Transverse colon (tissue), 4 donors: ENCODE data around the gene OSBPL3.

Experiments
- POLR2AphosphoS5 ChIP-seq, 3 donors: sonication (generic); formaldehyde crosslinking; IDR thresholded peaks; one replicate each; pipeline ENCODE4 v1.6.1; 2016; ENCODE audit warnings: antibody characterized with exemption in 3 of 3
- TF ChIP-seq, protein P1 (sequence below), 5 experiments: fragments of 200-600 bp in 3 of 5; fragments of 450-650 bp in 2 of 5; sonication (generic) in 3 of 5; IDR thresholded peaks; 1 replicate in 2 of 5; 2 replicates in 3 of 5; pipeline ENCODE4 v1.5.1; 2016 to 2017; ENCODE audit warnings: antibody characterized with exemption in 5 of 5, inconsistent platforms in 3 of 5, mild to moderate bottlenecking in 2 of 5, moderate library complexity in 1 of 5

DNA sequence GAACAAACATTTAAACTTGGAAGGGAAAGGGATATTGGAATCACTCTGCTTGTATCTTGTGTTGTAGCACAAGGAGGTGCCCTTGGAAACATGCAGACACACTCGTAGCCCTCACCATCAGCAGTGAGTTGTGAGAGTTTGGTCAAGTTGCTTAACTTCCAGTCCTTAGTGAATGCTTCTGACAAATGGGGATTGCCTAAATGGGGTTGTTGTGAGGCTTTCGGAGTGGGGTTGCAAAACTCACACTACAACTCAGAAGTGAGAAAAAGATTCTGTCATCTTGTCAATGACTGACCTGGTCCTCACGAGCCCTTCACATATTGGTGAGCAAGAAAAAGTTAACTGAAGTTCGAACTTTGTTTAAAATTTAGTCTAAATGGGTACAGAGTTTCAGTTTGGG lies 193.7 kb downstream of the OSBPL3 start:
- TF ChIP-seq, protein P1, sequence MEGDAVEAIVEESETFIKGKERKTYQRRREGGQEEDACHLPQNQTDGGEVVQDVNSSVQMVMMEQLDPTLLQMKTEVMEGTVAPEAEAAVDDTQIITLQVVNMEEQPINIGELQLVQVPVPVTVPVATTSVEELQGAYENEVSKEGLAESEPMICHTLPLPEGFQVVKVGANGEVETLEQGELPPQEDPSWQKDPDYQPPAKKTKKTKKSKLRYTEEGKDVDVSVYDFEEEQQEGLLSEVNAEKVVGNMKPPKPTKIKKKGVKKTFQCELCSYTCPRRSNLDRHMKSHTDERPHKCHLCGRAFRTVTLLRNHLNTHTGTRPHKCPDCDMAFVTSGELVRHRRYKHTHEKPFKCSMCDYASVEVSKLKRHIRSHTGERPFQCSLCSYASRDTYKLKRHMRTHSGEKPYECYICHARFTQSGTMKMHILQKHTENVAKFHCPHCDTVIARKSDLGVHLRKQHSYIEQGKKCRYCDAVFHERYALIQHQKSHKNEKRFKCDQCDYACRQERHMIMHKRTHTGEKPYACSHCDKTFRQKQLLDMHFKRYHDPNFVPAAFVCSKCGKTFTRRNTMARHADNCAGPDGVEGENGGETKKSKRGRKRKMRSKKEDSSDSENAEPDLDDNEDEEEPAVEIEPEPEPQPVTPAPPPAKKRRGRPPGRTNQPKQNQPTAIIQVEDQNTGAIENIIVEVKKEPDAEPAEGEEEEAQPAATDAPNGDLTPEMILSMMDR (IDR thresholded peaks at IDR 0.05), result no peak
- TF ChIP-seq POLR2AphosphoS5 (IDR thresholded peaks at IDR 0.05), result no peak
